ENCODE results near the gene CBFA2T3. TPM values are rescaled to one million over a fixed set of nuclear protein-coding genes. Genes with fewer than 3 reads are reported as not detected.

CBFA2T3 gene
- total RNA-seq, 2 experiments from 2014 or later: not detected

GRCh38 chr16:88865310-88865709 lies 111.7 kb downstream of the CBFA2T3 start:
- Mint-ChIP-seq H3K4me3 (no peak overlapping the region), H3K27ac (no peak overlapping the region), H3K36me3 (ENCODE audit: low read depth) (no peaks in the 10 kb centered on the region), H3K9me3 (no peaks in the 10 kb centered on the region), H3K27me3 (ENCODE audit: low read depth) (no peaks in the 10 kb centered on the region), H3K4me1 (ENCODE audit: low read depth) (no peaks in the 10 kb centered on the region)
- CTCF ChIA-PET: no interaction called here
- intact Hi-C loops (cut with micrococcal nuclease): no loop called here
- DNase-seq: no peak

GRCh38 chr16:88864521-88864920 lies 112.5 kb downstream of the CBFA2T3 start:
- DNase-seq: no peak
- intact Hi-C loops (cut with micrococcal nuclease): no loop called here
- Mint-ChIP-seq H3K36me3 (ENCODE audit: low read depth) (no peaks in the 10 kb centered on the region), H3K9me3 (no peaks in the 10 kb centered on the region), H3K4me1 (ENCODE audit: low read depth) (no peaks in the 10 kb centered on the region), H3K27ac (no peak overlapping the region), H3K4me3 (no peak overlapping the region), H3K27me3 (ENCODE audit: low read depth) (no peaks in the 10 kb centered on the region)
- CTCF ChIA-PET: no interaction called here

DNA sequence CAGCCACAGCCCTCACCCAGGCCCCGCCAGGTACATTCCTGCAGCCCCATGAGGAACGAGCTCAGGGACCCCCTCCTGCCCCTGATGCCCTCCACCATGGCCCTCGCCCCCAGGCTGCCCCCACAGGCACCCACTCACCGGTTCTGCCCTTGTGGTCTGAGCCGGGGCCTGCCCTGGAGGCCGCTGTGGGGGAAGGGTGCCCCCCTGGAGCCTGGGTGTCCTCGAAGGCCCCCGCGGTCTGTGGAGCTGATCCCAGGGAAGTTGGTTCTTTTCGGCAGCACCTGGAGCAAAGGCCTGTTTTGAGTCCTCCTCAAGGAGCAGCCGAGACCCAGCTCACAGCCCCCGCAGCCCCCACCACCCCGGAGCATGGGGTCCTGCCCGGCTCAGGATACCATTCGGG lies 112.9 kb downstream of the CBFA2T3 start:
- no peak for DNase-seq
- H3K4me3 Mint-ChIP-seq: no peak overlapping the region
- no peaks in the 10 kb centered on the region for H3K4me1 Mint-ChIP-seq (ENCODE audit: low read depth)
- intact Hi-C loops (cut with micrococcal nuclease): no loop called here
- no peaks in the 10 kb centered on the region for H3K36me3 Mint-ChIP-seq (ENCODE audit: low read depth)
- H3K27ac Mint-ChIP-seq: no peak overlapping the region
- no peaks in the 10 kb centered on the region for H3K27me3 Mint-ChIP-seq (ENCODE audit: low read depth)
- no peaks in the 10 kb centered on the region for H3K9me3 Mint-ChIP-seq
- CTCF ChIA-PET: no interaction called here

DNA sequence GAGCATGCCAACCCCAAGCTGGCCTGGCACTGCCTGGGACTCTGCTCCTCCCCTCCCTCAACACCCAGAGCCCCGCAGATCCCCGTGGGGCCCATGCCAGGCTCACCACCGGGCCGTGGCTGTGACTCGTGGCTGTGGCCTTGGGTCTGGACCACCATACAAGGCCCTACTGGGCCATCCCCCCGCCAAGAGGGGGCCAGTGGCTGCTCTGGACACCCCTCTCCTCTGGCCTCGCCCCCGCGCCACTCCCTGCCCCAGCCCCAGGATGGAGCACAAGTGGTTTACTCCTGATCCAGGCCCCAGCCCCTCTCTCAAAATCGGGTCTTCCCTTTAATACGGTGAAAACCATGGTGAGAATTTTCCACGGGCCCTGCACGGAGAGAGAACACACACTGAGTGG lies 113.6 kb downstream of the CBFA2T3 start:
- intact Hi-C loops (cut with micrococcal nuclease): no loop called here
- Mint-ChIP-seq H3K27me3 (ENCODE audit: low read depth) (no peaks in the 10 kb centered on the region), H3K36me3 (ENCODE audit: low read depth) (no peaks in the 10 kb centered on the region), H3K27ac (no peak overlapping the region), H3K9me3 (no peaks in the 10 kb centered on the region), H3K4me1 (ENCODE audit: low read depth) (peaks cover 5% of the 10 kb centered on the region), H3K4me3 (no peak overlapping the region)
- DNase-seq: no peak
- CTCF ChIA-PET: no interaction called here

DNA sequence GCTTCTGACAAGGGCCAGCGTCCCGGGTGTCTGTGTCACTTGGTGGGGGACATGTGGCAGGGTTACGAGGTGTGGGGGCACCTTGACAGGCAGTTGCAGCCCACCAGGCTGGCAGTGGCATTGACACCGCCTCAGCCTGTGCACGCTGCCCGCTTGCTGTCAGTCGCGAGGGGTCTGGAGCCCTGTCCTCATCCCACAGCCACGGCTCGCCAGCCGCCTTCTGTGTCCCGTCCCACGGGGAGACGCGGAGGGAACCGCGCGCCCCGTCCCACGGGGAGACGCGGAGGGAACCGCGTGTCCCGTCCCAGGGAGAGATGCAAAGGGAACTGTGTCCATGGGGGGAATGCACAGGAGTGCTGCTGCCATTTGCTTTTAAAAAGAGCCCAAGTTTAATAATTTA lies 114.0 kb downstream of the CBFA2T3 start:
- no peaks in the 10 kb centered on the region for H3K36me3 Mint-ChIP-seq (ENCODE audit: low read depth)
- DNase-seq: no peak
- CTCF ChIA-PET: no interaction called here
- no peaks in the 10 kb centered on the region for H3K9me3 Mint-ChIP-seq
- no peaks in the 10 kb centered on the region for H3K27me3 Mint-ChIP-seq (ENCODE audit: low read depth)
- no peak overlapping the region for H3K27ac Mint-ChIP-seq
- intact Hi-C loops (cut with micrococcal nuclease): no loop called here
- no peak overlapping the region for H3K4me3 Mint-ChIP-seq
- peaks cover 10% of the 10 kb centered on the region for H3K4me1 Mint-ChIP-seq (ENCODE audit: low read depth)

GRCh38 chr16:88861359-88861758 lies 115.6 kb downstream of the CBFA2T3 start:
- DNase-seq: no peak
- Mint-ChIP-seq H3K4me1 (ENCODE audit: low read depth) (peaks cover 13% of the 10 kb centered on the region), H3K36me3 (ENCODE audit: low read depth) (no peaks in the 10 kb centered on the region), H3K27ac (no peak overlapping the region), H3K4me3 (no peak overlapping the region), H3K27me3 (ENCODE audit: low read depth) (no peaks in the 10 kb centered on the region), H3K9me3 (no peaks in the 10 kb centered on the region)
- CTCF ChIA-PET: no interaction called here
- intact Hi-C loops (cut with micrococcal nuclease): no loop called here

- intact Hi-C loops (cut with micrococcal nuclease): no loop called here
- Mint-ChIP-seq H3K4me3 (no peak overlapping the region), H3K36me3 (ENCODE audit: low read depth) (no peaks in the 10 kb centered on the region), H3K27me3 (ENCODE audit: low read depth) (no peaks in the 10 kb centered on the region), H3K27ac (no peak overlapping the region), H3K4me1 (ENCODE audit: low read depth) (peaks cover 23% of the 10 kb centered on the region), H3K9me3 (no peaks in the 10 kb centered on the region)
- CTCF ChIA-PET: interaction anchor here (1.0 to 2.9 kb wide), 2 partner anchors 12 to 44 kb away, joined by 3 to 45 read pairs; partner anchors contain the start of gene APRT
- DNase-seq: no peak
Observed at GRCh38 chr16:88859381-88860091, 117.5 kb downstream of the CBFA2T3 start.

GRCh38 chr16:88857728-88858339 lies 119.2 kb downstream of the CBFA2T3 start:
- no peaks in the 10 kb centered on the region for H3K36me3 Mint-ChIP-seq (ENCODE audit: low read depth)
- peak; percentile 75 for DNase-seq
- intact Hi-C loops (cut with micrococcal nuclease): loop anchor here (1.0 to 2.0 kb wide), 6 partner anchors 46 to 702 kb away; partner anchors contain the start of genes CDT1, CTU2, RNF166 and RPL13
- H3K27me3 Mint-ChIP-seq (ENCODE audit: low read depth): no peaks in the 10 kb centered on the region
- H3K4me1 Mint-ChIP-seq (ENCODE audit: low read depth): peaks cover 23% of the 10 kb centered on the region
- H3K27ac Mint-ChIP-seq: peak overlapping the region; percentile 48
- CTCF ChIA-PET: interaction anchor here (0.6 to 2.9 kb wide), 14 partner anchors 11 to 358 kb away, joined by 3 to 45 read pairs (median 4); partner anchors contain the start of gene APRT
- H3K4me3 Mint-ChIP-seq: peak overlapping the region; percentile 88
- no peaks in the 10 kb centered on the region for H3K9me3 Mint-ChIP-seq

GRCh38 chr16:88856828-88857727 lies 119.9 kb downstream of the CBFA2T3 start, which contains the start of the genes GALNS and TRAPPC2L:
Gene GALNS, minus strand, starts transcription at chr16:88856947. Its CDS starts 70 bp downstream, at chr16:88856877.
Gene TRAPPC2L, plus strand, starts transcription at chr16:88857127. Its CDS starts 24 bp downstream, at chr16:88857151.
- Mint-ChIP-seq H3K27ac (peak within 1 kb of the TSS; percentile 63), H3K4me3 (peak within 1 kb of the TSS; percentile 88), H3K9me3 (no peaks in the 10 kb centered on the region), H3K4me1 (ENCODE audit: low read depth) (peaks cover 23% of the 10 kb centered on the region), H3K27me3 (ENCODE audit: low read depth) (no peaks in the 10 kb centered on the region), H3K36me3 (ENCODE audit: low read depth) (no peaks in the 10 kb centered on the region)
- CTCF ChIA-PET: interaction anchor here (0.6 to 2.9 kb wide), 12 partner anchors 42 to 359 kb away, joined by 3 to 45 read pairs (median 5); partner anchors contain the start of gene APRT
- intact Hi-C loops (cut with micrococcal nuclease): loop anchor here (1.0 to 2.0 kb wide), 6 partner anchors 45 to 703 kb away; partner anchors contain the start of genes CDT1, CTU2, RNF166 and RPL13
- peak; percentile 99 for DNase-seq

DNA sequence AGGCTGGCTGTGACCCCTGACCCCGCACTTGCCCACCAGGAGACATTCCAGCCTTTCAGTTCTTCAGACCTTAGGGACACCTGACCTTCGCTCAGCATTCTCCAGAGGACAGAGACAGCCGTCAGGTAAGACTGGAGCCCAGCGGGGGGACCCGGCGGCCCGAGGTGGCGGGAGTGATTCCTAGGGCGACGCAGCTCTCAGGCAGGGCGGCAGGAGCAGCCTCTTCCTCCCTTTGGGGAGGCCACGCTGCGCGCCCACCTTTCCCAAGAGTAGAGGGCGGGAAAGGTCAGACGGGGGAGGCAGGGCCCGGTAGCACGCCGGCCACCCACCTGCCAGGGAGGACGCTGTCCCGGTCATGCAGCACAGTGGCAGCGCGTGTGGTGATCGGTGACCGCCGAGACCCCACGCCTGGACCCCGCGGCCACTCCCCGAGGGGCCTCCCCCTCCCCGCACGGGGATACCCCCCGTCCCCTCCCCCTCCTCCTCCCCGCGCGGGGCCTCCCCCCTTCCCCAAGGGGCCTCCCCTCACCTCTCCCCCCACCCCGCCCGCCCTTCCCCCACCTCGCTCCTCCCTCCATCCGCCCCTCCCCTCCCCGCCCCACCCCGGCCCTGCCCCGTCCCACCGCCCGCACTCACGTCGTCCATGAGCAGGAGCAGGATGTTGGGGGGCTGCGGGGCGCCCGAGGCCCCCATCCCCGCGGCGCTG lies 120.7 kb downstream of the CBFA2T3 start:
- Mint-ChIP-seq H3K9me3 (no peaks in the 10 kb centered on the region), H3K36me3 (ENCODE audit: low read depth) (no peaks in the 10 kb centered on the region), H3K27ac (no peak overlapping the region), H3K4me1 (ENCODE audit: low read depth) (peaks cover 23% of the 10 kb centered on the region), H3K27me3 (ENCODE audit: low read depth) (no peaks in the 10 kb centered on the region), H3K4me3 (peak overlapping the region; percentile 88)
- intact Hi-C loops (cut with micrococcal nuclease): loop anchor here (2.0 kb wide), 2 partner anchors 53 to 73 kb away; partner anchors contain the start of gene CDT1
- CTCF ChIA-PET: interaction anchor here (1.4 to 2.9 kb wide), 3 partner anchors 41 to 360 kb away, joined by 3 to 45 read pairs (median 5); partner anchors contain the start of gene APRT
- DNase-seq: peak; percentile 6

DNA sequence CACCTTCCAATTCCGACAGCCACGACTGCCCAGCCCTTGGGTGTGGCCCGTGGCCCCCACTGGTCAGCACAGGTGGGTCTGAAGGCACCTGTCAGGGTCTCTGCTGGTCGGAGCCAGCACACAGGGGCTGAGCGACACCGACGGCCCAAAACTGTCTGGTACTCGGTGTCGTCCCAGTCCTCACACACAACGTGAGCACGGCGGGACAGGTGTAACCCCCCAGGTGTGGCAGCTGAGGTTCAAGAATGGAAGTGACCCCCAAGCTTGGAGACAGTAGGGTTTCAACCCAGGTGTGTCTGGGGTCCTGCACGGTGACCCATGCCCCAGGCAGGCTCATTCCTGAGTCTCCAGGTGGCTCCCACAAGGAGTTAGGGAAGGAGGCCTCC lies 121.3 kb downstream of the CBFA2T3 start:
- H3K4me3 Mint-ChIP-seq: peak overlapping the region; percentile 68
- H3K27me3 Mint-ChIP-seq (ENCODE audit: low read depth): no peaks in the 10 kb centered on the region
- H3K9me3 Mint-ChIP-seq: no peaks in the 10 kb centered on the region
- no peaks in the 10 kb centered on the region for H3K36me3 Mint-ChIP-seq (ENCODE audit: low read depth)
- H3K27ac Mint-ChIP-seq: no peak overlapping the region
- CTCF ChIA-PET: no interaction called here
- peaks cover 23% of the 10 kb centered on the region for H3K4me1 Mint-ChIP-seq (ENCODE audit: low read depth)
- DNase-seq: no peak
- intact Hi-C loops (cut with micrococcal nuclease): loop anchor here (2.0 kb wide), 2 partner anchors 53 to 73 kb away; partner anchors contain the start of gene CDT1
